GM12878 (cell line): ENCODE results near the gene CNKSR3. TPM values are rescaled to one million over a fixed set of nuclear protein-coding genes. Genes with fewer than 3 reads are reported as not detected.

Experiments
- ATAC-seq: fragments of 200-7000 bp; cut with Tn5 transposase; 3 replicates; pipeline ENCODE4 v1.9.1; 2020; ENCODE audit warnings: mild to moderate bottlenecking, moderate library complexity
- BruUV-seq: library from RNA; stranded (reverse); fragments of 400-500 nt; replicated peaks from 2 replicates; lab custom pipeline; 2021; lab: Mats Ljungman, UMichigan
- CTCF ChIA-PET: fragments of 300-600 bp; sonication (Branson Sonifier 250); formaldehyde crosslinking; extraction: SDS; loops from one replicate; lab custom pipeline; 2021; ENCODE audit warnings: inconsistent platforms; lab: Yijun Ruan, JAX
- POLR2A ChIA-PET: fragments of 350-600 bp; formaldehyde crosslinking; extraction: SDS; loops from one replicate; lab custom pipeline; 2021; ENCODE audit warnings: inconsistent platforms; lab: Charles Lee
- RAD21 ChIA-PET: fragments of 300-600 bp; sonication (Branson Sonifier 250); formaldehyde crosslinking; loops from one replicate; lab custom pipeline; 2023; ENCODE audit warnings: antibody characterized with exemption; ENCODE audit not compliant: unreplicated experiment; lab: Charles Lee
- SMC1A ChIA-PET: fragments of 300-600 bp; sonication (Branson Sonifier 250); formaldehyde crosslinking; loops from one replicate; lab custom pipeline; 2023; ENCODE audit not compliant: unreplicated experiment, uncharacterized antibody; lab: Charles Lee
- DNase-seq: peaks from one replicate; pipeline ENCODE4 v3.0.0-alpha.2; 2011; ENCODE audit warnings: low read depth, low spot score
- FAIRE-seq: peaks from 3 replicates; lab custom pipeline; 2011; peaks lifted over from hg19 to GRCh38; lab: Jason Lieb, UNC
- H2AFZ ChIP-seq: 2 replicates; pipeline ENCODE4 v1.6.0; 2011; ENCODE audit warnings: low read depth, low read length, control low read depth; ENCODE audit not compliant: control insufficient read depth
- H3K27ac ChIP-seq: 2 replicates; pipeline ENCODE4 v1.5.1; 2011; ENCODE audit warnings: control low read depth; ENCODE audit not compliant: control insufficient read depth, insufficient read depth
- H3K27me3 ChIP-seq, 2 experiments: replicated peaks in 1 of 2; 2 replicates each; pipeline versions ENCODE4 v1.6.0 to v1.6.1; 2011; ENCODE audit warnings: low read length in 1 of 2; ENCODE audit not compliant: control insufficient read depth in 2 of 2, insufficient read depth in 2 of 2
- H3K36me3 ChIP-seq, 2 experiments: 2 replicates each; pipeline ENCODE4 v1.5.1; 2011; ENCODE audit warnings: low read length in 1 of 2; ENCODE audit not compliant: control insufficient read depth in 2 of 2, insufficient read depth in 2 of 2
- H3K4me1 ChIP-seq: 2 replicates; pipeline ENCODE4 v1.6.1; 2011; ENCODE audit warnings: mild to moderate bottlenecking, low read length, moderate library complexity, mixed read lengths; ENCODE audit not compliant: control insufficient read depth, insufficient read depth
- H3K4me2 ChIP-seq: 2 replicates; pipeline ENCODE4 v1.6.0; 2011; ENCODE audit warnings: control low read depth; ENCODE audit not compliant: control insufficient read depth, insufficient read depth
- H3K4me3 ChIP-seq: fragments of 200-600 bp; sonication (generic); 2 replicates; pipeline ENCODE4 v1.5.1; 2016
- H3K79me2 ChIP-seq: 2 replicates; pipeline ENCODE4 v1.6.0; 2011; ENCODE audit warnings: low read length; ENCODE audit not compliant: control insufficient read depth, insufficient read depth
- H3K9ac ChIP-seq: 2 replicates; pipeline ENCODE4 v1.8.0; 2011; ENCODE audit warnings: low read length, control low read depth, mixed read lengths; ENCODE audit not compliant: control insufficient read depth, insufficient read depth
- H3K9me3 ChIP-seq: replicated peaks from 3 replicates; pipeline ENCODE4 v1.5.1; 2011; ENCODE audit warnings: mild to moderate bottlenecking, low read length; ENCODE audit not compliant: control insufficient read depth, insufficient read depth
- H4K20me1 ChIP-seq: 2 replicates; pipeline ENCODE4 v1.6.0; 2011; ENCODE audit not compliant: control insufficient read depth, insufficient read depth
- CHD2 ChIP-seq: IDR thresholded peaks from 2 replicates; pipeline ENCODE4 v1.6.1; 2011; ENCODE audit warnings: low read depth, low read length, improper control_type of control experiment, borderline replicate concordance
- CHD4 ChIP-seq: fragments of 200-600 bp; sonication (generic); IDR thresholded peaks from 2 replicates; pipeline ENCODE4 v1.6.1; 2016; ENCODE audit warnings: mild to moderate bottlenecking
- EGR1 ChIP-seq, 2 experiments: IDR thresholded peaks; 1 replicate in 1 of 2; 2 replicates in 1 of 2; pipeline ENCODE4 v1.6.1; 2011 to 2012; ENCODE audit warnings: low read depth in 2 of 2, low read length in 2 of 2, borderline replicate concordance in 1 of 2, mild to moderate bottlenecking in 1 of 2, moderate library complexity in 1 of 2
- NKRF ChIP-seq: fragments of 450-650 bp; conservative IDR thresholded peaks from 2 replicates; pipeline ENCODE4 v1.6.1; 2017; ENCODE audit warnings: mild to moderate bottlenecking, moderate library complexity
- NRF1 ChIP-seq: conservative IDR thresholded peaks from 2 replicates; pipeline ENCODE4 v1.6.1; 2011; ENCODE audit warnings: mild to moderate bottlenecking, low read depth, low read length, improper control_type of control experiment
- POLR2A ChIP-seq: IDR thresholded peaks from 2 replicates; pipeline ENCODE4 v1.6.1; 2011; ENCODE audit warnings: low read depth, mild to moderate bottlenecking, low read length
- RELA ChIP-seq: fragments of 450-650 bp; IDR thresholded peaks from 2 replicates; pipeline ENCODE4 v1.8.0; 2014; ENCODE audit warnings: borderline replicate concordance; ENCODE audit not compliant: partially characterized antibody
- TARDBP ChIP-seq: IDR thresholded peaks from 2 replicates; pipeline ENCODE4 v1.6.1; 2016; ENCODE audit warnings: borderline replicate concordance
- ZNF24 ChIP-seq: fragments of 450-650 bp; IDR thresholded peaks from 2 replicates; pipeline ENCODE4 v1.6.1; 2017; ENCODE audit warnings: antibody characterized with exemption, mild to moderate bottlenecking
- WGBS: methylation state at CpG from one replicate; pipeline ENCODE4 v1.1.6; 2016; ENCODE audit warnings: low lambda C conversion rate; ENCODE audit not compliant: insufficient replicate concordance, insufficient coverage; ENCODE audit errors: missing lambda C conversion rate; 5-methylcytosine and 5-hydroxymethylcytosine counted together
- in situ Hi-C: fragments of 300-500 bp; cut with MboI; formaldehyde crosslinking; loops from 9 replicates; pipeline ENCODE4 v1.14.3; 2018; ENCODE audit warnings: mixed read lengths
- intact Hi-C: fragments of 100-400 bp; cut with micrococcal nuclease; formaldehyde crosslinking; loops from one replicate; pipeline ENCODE4 v1.14.2; 2022; ENCODE audit not compliant: unreplicated experiment
- polyA plus RNA-seq, 11 experiments: library from polyadenylated mRNA; depleted of rRNA in 4 of 11; unstranded in 6 of 11; stranded (reverse) in 5 of 11; fragments of >200 nt; fragmentation: Nextera tagmentation in 4 of 11; fragmentation: Illumina TruSeq in 1 of 11; extraction: Ambion mirVana in 4 of 11; extraction: Trizol in 1 of 11; gene quantifications; 1 replicate in 1 of 11; 2 replicates in 10 of 11; pipeline versions ENCODE4 v1.2.1 to v1.2.3, GENCODE V29; 2011 to 2016; ENCODE audit warnings: inconsistent platforms in 2 of 11, missing spikeins in 2 of 11, low read depth in 1 of 11
- total RNA-seq, 4 experiments: library from RNA; depleted of rRNA in 3 of 4; stranded (reverse); fragments of >200 nt in 3 of 4; fragmentation: Illumina TruSeq in 1 of 4; extraction: Trizol in 1 of 4; gene quantifications; 2 replicates each; pipeline versions ENCODE4 v1.2.1 to v1.2.3, GENCODE V29; 2013 to 2021

Gene CNKSR3
- total and polyA plus RNA-seq, 10 of the 15 experiments (the other 5 are each of a cell fraction or from before 2014, with no cell fraction given): under 0.01 to 0.48 (median 0.12) TPM; not detected in 2

GRCh38 chr6:154383273-154383672 is 127.2 kb downstream of the CNKSR3 start:
- H3K4me2 ChIP-seq: no peak overlapping the region
- H4K20me1 ChIP-seq: no peaks in the 10 kb centered on the region
- no peak overlapping the region for H3K27ac ChIP-seq
- H3K79me2 ChIP-seq: no peaks in the 10 kb centered on the region
- H3K9me3 ChIP-seq: no peaks in the 10 kb centered on the region; the same call in 2 of the 3 replicates
- H3K9ac ChIP-seq: no peak overlapping the region
- no TSS peak for BruUV-seq
- in situ Hi-C loops: no loop called here
- ChIA-PET POLR2A (no interaction called here), CTCF (no interaction called here), SMC1A (no interaction called here), RAD21 (no interaction called here)
- H3K4me1 ChIP-seq: no peaks in the 10 kb centered on the region
- peaks cover 0 to 2% of the 10 kb centered on the region in 2 experiments; a peak in 2 of 4 replicates for H3K27me3 ChIP-seq
- DNase-seq (no peak), FAIRE-seq (no peak), ATAC-seq (no peak)
- WGBS: 43% methylated on average over 6 of the region's 6 CpGs
- intact Hi-C loops: no loop called here
- H3K4me3 ChIP-seq: no peak overlapping the region
- no peaks in the 10 kb centered on the region for H3K36me3 ChIP-seq
- TF ChIP-seq ZNF24: no peak
- TF ChIP-seq, all 136 proteins: peak for 0
- no peak overlapping the region for H2AFZ ChIP-seq

GRCh38 chr6:154382740-154383139 is 127.7 kb downstream of the CNKSR3 start:
- ChIA-PET RAD21 (no interaction called here), SMC1A (no interaction called here), CTCF (no interaction called here), POLR2A (no interaction called here)
- FAIRE-seq: no peak
- 48% methylated on average over 8 of the region's 8 CpGs for WGBS
- intact Hi-C loops: no loop called here
- no peaks in the 10 kb centered on the region for H3K4me1 ChIP-seq
- H3K27ac ChIP-seq: no peak overlapping the region
- no peaks in the 10 kb centered on the region for H3K79me2 ChIP-seq
- no peak overlapping the region for H2AFZ ChIP-seq
- TF ChIP-seq EGR1 (IDR thresholded peaks at IDR 0.05; ENCODE audit: borderline replicate concordance in 1 of 2, low read depth in 2 of 2, low read length in 2 of 2): no peak
- no peak for TF ChIP-seq RELA
- no peak for TF ChIP-seq CHD2
- TF ChIP-seq TARDBP: no peak
- TF ChIP-seq POLR2A: no peak
- no peak for TF ChIP-seq CHD4
- no peak for TF ChIP-seq NRF1
- no peak for TF ChIP-seq NKRF
- H3K36me3 ChIP-seq: no peaks in the 10 kb centered on the region
- peaks cover 0 to 2% of the 10 kb centered on the region in 2 experiments; a peak in 2 of 4 replicates for H3K27me3 ChIP-seq
- no peak overlapping the region for H3K4me2 ChIP-seq
- in situ Hi-C loops: no loop called here
- no peak overlapping the region for H3K4me3 ChIP-seq
- no peak overlapping the region for H3K9ac ChIP-seq
- H4K20me1 ChIP-seq: no peaks in the 10 kb centered on the region
- no peaks in the 10 kb centered on the region; the same call in 2 of the 3 replicates for H3K9me3 ChIP-seq
- BruUV-seq: no TSS peak
- ATAC-seq: no peak
- no peak for DNase-seq
